Stimulated activated CD4-positive, alpha-beta T cell treated with anti-CD3 and anti-CD28 coated beads, Interleukin-4, amount 100 ng/mL, for 4 hours (primary cell): ENCODE results near the gene MBLAC2.
A peak's percentile ranks its signal among the peaks of the same experiment; 100 is the strongest.

Experiments
- DNase-seq, 2 experiments: peaks; one replicate each; pipeline ENCODE4 v3.0.0-alpha.2; 2020

Gene MBLAC2

GRCh38 chr5:90474235-90475107 is at the start of gene MBLAC2, which contains the start of gene POLR3G:
MBLAC2 (minus strand) TSS chr5:90474771; CDS start chr5:90474292, 479 bp downstream.
POLR3G (plus strand) TSS chr5:90474864; CDS start chr5:90485568, 10,704 bp downstream.
- peak; percentile 92 to 93 for DNase-seq

GRCh38 chr5:90519081-90519480 is 44.5 kb upstream of the MBLAC2 start:
- no peak for DNase-seq

- DNase-seq = no peak
Observed at GRCh38 chr5:90518661-90519060, 44.1 kb upstream of the MBLAC2 start.

GRCh38 chr5:90514520-90514919 is 39.9 kb upstream of the MBLAC2 start:
- DNase-seq = no peak

GRCh38 chr5:90510438-90510837 is 35.9 kb upstream of the MBLAC2 start:
- no peak for DNase-seq

GRCh38 chr5:90506221-90506620 is 31.6 kb upstream of the MBLAC2 start:
- no peak for DNase-seq

- DNase-seq = no peak
Observed at GRCh38 chr5:90504743-90505142, 30.2 kb upstream of the MBLAC2 start.

GRCh38 chr5:90503596-90503995 is 29.0 kb upstream of the MBLAC2 start:
- no peak for DNase-seq

- no peak for DNase-seq
Observed at GRCh38 chr5:90495146-90495545, 20.6 kb upstream of the MBLAC2 start.

GRCh38 chr5:90494043-90494442 is 19.5 kb upstream of the MBLAC2 start:
- DNase-seq = no peak

GRCh38 chr5:90488791-90489190 is 14.2 kb upstream of the MBLAC2 start:
- no peak for DNase-seq

GRCh38 chr5:90484540-90484939 is 10.0 kb upstream of the MBLAC2 start:
- no peak for DNase-seq

GRCh38 chr5:90483206-90483605 is 8.6 kb upstream of the MBLAC2 start:
- DNase-seq = no peak

GRCh38 chr5:90480699-90481098 is 6.1 kb upstream of the MBLAC2 start:
- no peak for DNase-seq

GRCh38 chr5:90479611-90480385 is 5.2 kb upstream of the MBLAC2 start:
- DNase-seq = no peak

GRCh38 chr5:90477621-90478215 is 3.1 kb upstream of the MBLAC2 start:
- no peak for DNase-seq

GRCh38 chr5:90477073-90477472 is 2.5 kb upstream of the MBLAC2 start:
- DNase-seq = no peak

GRCh38 chr5:90476391-90476790 is 1.8 kb upstream of the MBLAC2 start:
- no peak for DNase-seq

- DNase-seq = no peak
Observed at GRCh38 chr5:90475436-90475980, 937 bp upstream of the MBLAC2 start.

GRCh38 chr5:90473396-90474234 is 956 bp downstream of the MBLAC2 start:
- peak; percentile 16 to 20 for DNase-seq

GRCh38 chr5:90472783-90473395 is 1.7 kb downstream of the MBLAC2 start:
- no peak for DNase-seq

- no peak for DNase-seq
Observed at GRCh38 chr5:90461288-90461687, 13.3 kb downstream of the MBLAC2 start.
